MM.1S (cell line): ENCODE measurements around the gene MAT2A.

ENCODE experiments used
- CTCF ChIP-seq: fragments of 300-600 bp; sonication (generic); IDR thresholded peaks from 2 replicates; pipeline ENCODE4 v1.5.1; 2016; ENCODE audit warnings: antibody characterized with exemption, low read length, mixed read lengths
- EZH2 ChIP-seq: fragments of 300-600 bp; sonication (generic); optimal IDR thresholded peaks from 2 replicates; pipeline ENCODE3; 2017; ENCODE audit warnings: low read depth, mild to moderate bottlenecking, antibody characterized with exemption, low read length, mixed read lengths
- EZH2phosphoT487 ChIP-seq: fragments of 300-600 bp; sonication (generic); IDR thresholded peaks from 2 replicates; pipeline ENCODE4 v1.6.1; 2018; ENCODE audit warnings: antibody characterized with exemption, low read length

GRCh38 chr2:85524336-85524908 is 14.5 kb upstream of the MAT2A start:
- TF ChIP-seq CTCF (no peak), EZH2 (no peak), EZH2phosphoT487 (no peak)
